Fibroblast of peridontal ligament (primary cell): ENCODE results near the gene SORT1.
"Not testable (repeated sequence)": the region's sequence is repeated elsewhere in the genome, so short reads cannot be mapped to it uniquely, and the experiment has no call there.

Experiments used
- DNase-seq: peaks from one replicate; pipeline ENCODE4 v3.0.0-alpha.2; 2010; ENCODE audit errors: extremely low read depth

The SORT1 gene

GRCh38 chr1:109379907-109380306 is 17.8 kb downstream of the SORT1 start:
- no peak for DNase-seq

GRCh38 chr1:109379422-109379821 is 18.3 kb downstream of the SORT1 start:
- peak; percentile 69 for DNase-seq

DNA sequence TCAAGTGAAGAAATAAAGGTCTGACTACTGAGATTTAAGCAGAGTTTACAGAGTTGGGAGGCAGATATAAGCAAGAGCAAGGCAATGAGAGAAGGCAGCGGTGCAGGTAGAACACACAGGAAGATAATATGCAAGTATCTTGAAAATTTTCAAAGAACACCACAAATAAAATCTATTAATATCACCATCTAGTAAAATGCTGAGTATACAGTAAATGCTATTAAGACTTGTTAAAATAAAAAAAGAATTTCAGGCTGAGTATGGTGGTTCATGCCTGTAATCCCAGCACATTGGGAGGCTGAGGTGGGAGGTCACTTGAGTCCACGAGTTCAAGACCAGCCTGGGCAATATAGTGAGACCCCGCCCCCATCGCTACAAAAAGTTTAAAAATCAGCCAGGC is 20.0 kb downstream of the SORT1 start:
- no peak for DNase-seq

GRCh38 chr1:109373696-109374095 is 24.0 kb downstream of the SORT1 start:
- DNase-seq = not testable (repeated sequence)

DNA sequence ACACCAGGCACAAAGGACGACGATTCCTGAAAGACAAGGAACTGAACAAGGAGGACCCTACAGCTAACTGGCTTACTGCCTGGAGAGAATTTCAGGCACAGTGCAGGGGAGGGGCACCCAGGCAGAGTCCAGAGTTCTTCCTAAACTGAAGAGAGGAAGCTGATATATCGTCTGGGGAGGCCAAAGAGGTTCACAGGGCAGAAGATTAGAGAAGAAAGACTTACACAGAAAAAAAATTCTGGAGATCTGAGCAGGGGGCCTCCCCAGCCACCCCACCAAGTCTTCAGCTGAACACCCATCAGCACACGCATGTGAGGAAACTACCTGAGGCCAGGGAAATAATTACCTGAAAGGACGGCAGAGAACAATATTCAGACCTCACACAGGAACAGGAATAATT is 24.6 kb downstream of the SORT1 start:
- no peak for DNase-seq

DNA sequence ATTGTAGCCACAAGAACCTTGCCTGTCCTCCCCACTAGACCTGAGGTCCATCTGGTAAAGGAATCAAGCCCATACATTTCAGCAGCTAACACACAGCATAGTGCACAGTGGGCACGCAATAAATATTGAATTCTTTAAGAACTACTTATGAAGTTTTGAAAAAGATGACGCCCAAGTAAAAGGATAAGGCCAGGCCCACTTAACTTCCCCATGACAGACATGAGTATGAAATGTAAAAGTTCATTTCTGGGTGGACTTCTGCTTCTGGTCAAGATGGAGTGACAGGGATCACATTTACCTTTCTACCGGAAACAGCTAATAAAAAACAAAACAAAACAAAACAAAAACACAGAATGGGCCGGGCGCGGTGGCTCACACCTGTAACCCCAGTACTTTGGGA is 25.4 kb downstream of the SORT1 start:
- DNase-seq = no peak

DNA sequence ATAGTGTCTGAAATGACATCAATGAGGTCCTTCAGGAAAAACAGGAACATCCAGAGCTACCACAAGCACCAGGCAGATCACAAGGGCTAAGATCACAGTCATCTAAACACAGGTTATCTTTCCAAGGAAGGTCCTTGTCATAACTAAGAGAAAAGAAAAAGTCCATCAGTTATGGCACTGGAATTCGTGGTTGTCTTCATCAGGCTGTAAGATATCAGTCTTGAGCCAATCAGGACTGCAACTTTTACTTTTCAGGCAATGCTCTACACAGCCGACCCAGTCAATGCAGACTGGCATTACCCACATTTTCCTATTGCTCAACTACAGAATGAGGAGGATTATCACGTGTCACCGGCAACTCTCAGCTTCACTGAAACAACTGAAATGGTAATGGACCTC is 26.4 kb downstream of the SORT1 start:
- DNase-seq = peak; percentile 92

DNA sequence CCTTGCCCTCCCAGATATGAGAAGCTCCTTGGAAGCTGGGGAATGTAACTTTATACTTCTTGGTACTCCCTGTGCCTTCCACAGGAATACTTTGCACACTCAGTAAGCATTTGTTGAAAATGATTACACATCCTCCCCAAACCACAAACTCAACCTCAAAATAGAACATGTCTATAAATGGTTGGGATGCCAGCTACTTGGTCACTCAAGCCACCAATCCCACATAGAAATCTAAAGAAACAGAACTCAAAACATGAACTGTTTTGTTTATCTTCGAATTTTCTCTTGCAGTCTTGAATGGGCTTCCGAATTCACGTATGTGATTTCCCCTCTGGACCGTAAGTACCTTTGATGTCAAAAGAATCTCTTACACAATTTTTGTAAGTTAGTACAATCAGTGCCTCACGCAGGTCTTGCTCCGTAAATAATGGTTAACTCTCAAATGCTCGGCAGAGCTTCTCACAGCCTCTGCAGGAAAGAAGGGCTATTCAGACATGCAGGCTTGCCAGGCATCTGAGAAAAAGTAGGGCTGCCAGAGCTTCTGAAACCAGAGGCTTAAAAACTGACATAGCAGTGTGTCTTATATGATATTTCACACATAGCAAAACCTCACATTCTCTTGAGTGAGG is 26.9 kb downstream of the SORT1 start:
- DNase-seq = peak; percentile 97

DNA sequence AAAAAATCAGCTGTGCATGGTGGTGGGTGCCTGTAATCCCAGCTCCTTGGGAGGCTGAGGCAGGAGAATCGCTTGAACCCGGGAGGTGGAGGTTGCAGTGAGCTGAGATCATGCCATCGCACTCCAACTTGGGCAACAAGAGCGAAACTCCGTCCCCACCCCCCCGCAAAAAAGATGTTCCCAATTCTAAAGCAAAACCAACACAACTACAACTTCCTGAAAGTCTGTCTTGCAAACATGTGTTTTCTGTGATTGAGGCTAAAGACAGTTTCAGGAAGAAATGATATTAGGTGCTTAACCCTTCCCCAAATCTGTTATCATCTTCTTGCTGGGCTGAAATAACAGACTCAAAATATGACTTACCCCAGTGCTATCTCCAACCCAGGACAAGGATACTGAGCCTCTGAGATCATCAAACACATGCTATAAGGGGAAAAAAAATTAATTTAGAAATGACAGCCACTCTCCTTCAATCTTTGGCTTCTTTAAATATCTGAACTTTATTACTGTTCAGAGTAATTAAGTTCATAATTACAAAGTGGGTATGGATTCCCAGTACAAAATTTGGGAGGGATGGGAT is 28.5 kb downstream of the SORT1 start:
- no peak for DNase-seq

- DNase-seq = no peak
Measured at GRCh38 chr1:109368464-109368863, 29.3 kb downstream of the SORT1 start.

- DNase-seq = no peak
Measured at GRCh38 chr1:109367626-109368025, 30.1 kb downstream of the SORT1 start.

DNA sequence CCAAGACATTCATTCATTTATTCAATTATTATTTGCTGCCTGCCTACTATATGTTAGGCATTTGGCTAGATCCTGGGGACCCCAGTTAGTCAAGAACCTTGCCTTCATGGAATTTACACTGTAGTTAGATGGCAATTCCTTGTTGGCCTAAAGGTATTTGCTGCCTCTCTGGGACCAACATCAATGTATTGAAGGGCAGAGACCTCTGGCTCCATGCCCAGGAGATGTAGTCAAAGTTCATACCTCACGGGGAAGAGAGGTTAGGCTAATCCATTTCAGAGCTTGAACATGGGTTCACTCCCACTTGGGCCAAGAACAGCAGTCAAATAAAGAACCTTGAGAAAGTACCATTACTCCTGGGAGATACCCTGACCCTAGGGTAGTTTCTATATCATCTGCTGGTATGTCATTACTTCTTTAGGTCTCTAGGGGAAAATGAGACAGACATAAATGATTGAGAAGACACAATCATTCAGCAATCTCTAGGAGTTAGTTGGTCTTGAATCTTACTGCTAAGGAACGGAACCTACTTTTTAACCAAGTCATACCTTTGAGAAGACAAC is 32.0 kb downstream of the SORT1 start:
- no peak for DNase-seq

DNA sequence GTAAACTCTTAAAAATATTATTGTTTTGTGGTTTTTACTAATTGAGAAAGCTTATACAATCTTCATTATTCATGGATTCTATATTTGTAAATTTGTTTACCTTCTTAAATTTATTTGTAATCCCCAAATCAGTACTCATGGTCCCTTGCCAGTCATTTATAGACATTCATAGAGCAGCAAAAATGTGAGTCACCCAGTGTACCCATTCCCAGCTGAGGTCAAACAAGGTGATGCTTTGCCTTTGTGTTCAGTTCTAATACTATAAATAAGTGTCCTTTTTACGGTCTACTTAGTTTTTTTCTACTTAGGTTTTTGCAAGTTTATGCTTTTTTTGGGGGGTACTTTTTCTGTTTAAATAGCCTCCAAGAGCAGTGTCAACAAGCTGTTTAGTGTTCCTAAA is 36.1 kb downstream of the SORT1 start:
- no peak for DNase-seq

- no peak for DNase-seq
Measured at GRCh38 chr1:109361069-109361468, 36.6 kb downstream of the SORT1 start.

DNA sequence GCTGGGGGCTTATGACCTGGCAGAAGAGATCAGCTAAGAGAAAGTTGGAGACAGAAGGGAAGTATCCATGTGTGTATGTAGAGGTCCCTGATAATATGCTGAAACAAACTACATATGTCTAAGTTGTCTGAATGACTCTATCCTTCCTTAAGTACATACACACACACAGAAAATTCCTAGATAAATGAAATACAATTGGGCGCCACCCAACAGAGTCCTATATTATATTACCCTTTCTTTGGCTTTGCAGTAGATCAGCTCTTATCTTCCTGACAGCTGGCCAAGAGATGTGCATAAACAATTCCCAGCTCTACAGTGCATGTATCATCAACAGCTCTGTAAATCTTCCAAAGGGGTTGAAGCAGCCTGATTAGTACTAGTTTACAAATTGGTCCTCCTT is 40.1 kb downstream of the SORT1 start:
- DNase-seq = no peak

GRCh38 chr1:109356915-109357314 is 40.8 kb downstream of the SORT1 start:
- DNase-seq = peak; percentile 44

- peak; percentile 23 for DNase-seq
Measured at GRCh38 chr1:109356505-109356904, 41.2 kb downstream of the SORT1 start.

DNA sequence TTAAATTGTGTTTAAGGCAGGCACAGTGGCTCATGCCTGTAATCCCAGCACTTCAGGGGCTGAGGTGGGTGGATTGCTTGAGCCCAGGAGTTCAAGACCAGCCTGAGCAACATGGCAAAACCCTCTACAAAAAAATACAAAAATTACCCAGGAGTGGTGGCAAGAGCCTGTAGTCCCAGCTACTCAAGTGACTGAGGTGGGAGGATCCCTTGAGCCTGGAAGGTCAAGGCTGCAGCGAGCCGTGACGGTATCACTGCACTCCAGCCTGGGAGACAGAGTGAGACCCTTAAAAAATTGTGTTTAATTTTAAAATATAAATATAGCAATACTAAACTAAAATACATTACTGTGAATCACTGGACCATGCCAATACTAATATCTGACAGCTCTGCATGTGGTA is 42.8 kb downstream of the SORT1 start:
- DNase-seq = no peak

- DNase-seq = no peak
Measured at GRCh38 chr1:109351457-109351856, 46.3 kb downstream of the SORT1 start.

DNA sequence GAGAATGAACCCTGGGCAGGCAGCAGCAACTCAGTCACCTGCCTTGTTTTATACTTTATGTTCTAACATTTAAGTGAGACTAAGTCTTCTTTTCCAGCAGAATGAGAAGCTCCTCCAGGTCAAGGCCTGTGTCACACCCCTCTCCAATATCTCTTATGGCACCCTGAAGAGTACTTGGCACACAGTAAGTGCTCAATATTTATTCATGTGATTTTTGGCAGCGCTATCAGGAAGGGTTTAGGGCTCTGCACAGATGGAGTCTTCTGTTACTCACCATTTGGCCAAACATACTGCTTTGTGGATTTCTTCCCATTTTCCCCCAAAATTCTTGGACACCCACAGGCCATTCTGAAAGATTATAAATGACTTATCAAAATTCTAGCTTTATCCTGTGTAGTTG is 47.1 kb downstream of the SORT1 start:
- DNase-seq = no peak

- no peak for DNase-seq
Measured at GRCh38 chr1:109350182-109350581, 47.5 kb downstream of the SORT1 start.

GRCh38 chr1:109347511-109347910 is 50.2 kb downstream of the SORT1 start:
- no peak for DNase-seq
